CD4-positive, alpha-beta T cell treated with Interleukin-17A for 4 hours (primary cell): ENCODE data around the gene NCAM2.

Source experiments
- DNase-seq: peaks from one replicate; pipeline ENCODE4 v3.0.0-alpha.2; 2020; ENCODE audit warnings: mixed read lengths

NCAM2 gene

GRCh38 chr21:21468003-21468402 is 469.8 kb downstream of the NCAM2 start:
- DNase-seq: no peak

- no peak for DNase-seq
These were observed 483.0 kb downstream of the NCAM2 start for GRCh38 chr21:21481239-21481638.

- no peak for DNase-seq
These were observed 510.6 kb downstream of the NCAM2 start for GRCh38 chr21:21508859-21509258.

- DNase-seq: no peak
These were observed 532.5 kb downstream of the NCAM2 start for GRCh38 chr21:21530680-21531079.

- no peak for DNase-seq
These were observed 549.3 kb downstream of the NCAM2 start for GRCh38 chr21:21547368-21547953.

GRCh38 chr21:21559285-21560045 is 561.3 kb downstream of the NCAM2 start:
- no peak for DNase-seq
